Measurements from ENCODE around the gene ILK. TPM values are rescaled to one million over a fixed set of nuclear protein-coding genes. Genes with fewer than 3 reads are reported as not detected.

ILK gene
- total and polyA plus RNA-seq, 5 donors from 2014 or later, result 62.9 to 141 (median 99.3) TPM

DNA sequence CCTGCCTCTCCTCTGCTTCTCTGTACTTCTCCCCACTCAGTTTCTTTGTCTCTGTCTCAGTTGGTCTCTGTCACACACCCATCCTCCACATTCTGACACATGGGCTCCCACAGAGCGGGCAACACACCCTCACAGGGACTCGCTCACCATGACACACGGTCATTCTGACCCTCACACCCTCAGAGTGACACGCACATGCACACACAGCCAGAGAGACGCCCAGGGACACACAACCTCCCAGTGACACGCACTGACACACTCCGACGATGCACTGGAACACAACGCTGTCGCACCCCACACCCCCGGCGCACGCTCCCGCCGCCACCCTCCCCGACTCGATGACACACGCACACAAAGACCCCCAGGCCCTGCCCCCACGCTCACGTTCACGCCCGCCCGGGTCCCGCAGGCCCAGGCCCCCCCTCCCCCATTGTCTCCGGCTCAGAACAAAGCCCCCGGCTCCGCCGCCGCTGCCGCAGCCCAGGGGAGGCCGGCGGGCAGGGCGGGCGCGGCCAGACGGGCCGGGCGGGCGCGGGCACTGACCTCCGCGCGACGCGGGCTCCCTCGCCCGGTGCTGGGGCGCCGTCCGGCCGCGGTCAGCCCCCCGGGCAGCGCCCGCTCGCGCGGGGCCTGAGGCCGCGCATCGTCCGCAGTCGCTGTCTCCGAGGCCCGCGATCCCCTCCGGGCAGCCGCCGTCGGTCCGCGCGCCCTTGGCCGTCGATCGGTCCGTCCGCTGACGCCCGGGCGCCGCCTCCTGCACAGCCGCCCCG is 51.6 kb downstream of the ILK start:
- DNase-seq (peak in 1 of 3 donors; percentile 15), ATAC-seq (ENCODE audit: low read depth in 2 of 2) (peak; percentile 37 to 38)
- Mint-ChIP-seq H3K36me3 (no peaks in the 10 kb centered on the region), H3K27me3 (peaks cover 16% of the 10 kb centered on the region), H3K4me1 (peaks cover 0 to 11% (median 1%) of the 10 kb centered on the region in 4 donors), H3K9me3 (peaks cover 0 to 2% (median 0%) of the 10 kb centered on the region in 7 donors), H3K27ac (no peak overlapping the region), H3K4me3 (no peak overlapping the region)
- peak overlapping the region; percentile 39 for H3K27ac ChIP-seq (ENCODE audit: insufficient read depth, low read length, poor library complexity, severe bottlenecking)
- no peaks in the 10 kb centered on the region for H3K36me3 ChIP-seq (ENCODE audit: control insufficient read depth, insufficient read depth, low read length)
- H3K27me3 ChIP-seq (ENCODE audit: control insufficient read depth, insufficient read depth, low read length), result peaks cover 29% of the 10 kb centered on the region
- H3K4me3 ChIP-seq (ENCODE audit: low read depth, low read length), result peak overlapping the region; percentile 64
- H3K9me3 ChIP-seq (ENCODE audit: control insufficient read depth in 2 of 2, low read length in 2 of 2), result no peaks in the 10 kb centered on the region
- peaks cover 4% of the 10 kb centered on the region for H3K4me1 ChIP-seq (ENCODE audit: control insufficient read depth, insufficient read depth, low read length, poor library complexity, severe bottlenecking)

DNA sequence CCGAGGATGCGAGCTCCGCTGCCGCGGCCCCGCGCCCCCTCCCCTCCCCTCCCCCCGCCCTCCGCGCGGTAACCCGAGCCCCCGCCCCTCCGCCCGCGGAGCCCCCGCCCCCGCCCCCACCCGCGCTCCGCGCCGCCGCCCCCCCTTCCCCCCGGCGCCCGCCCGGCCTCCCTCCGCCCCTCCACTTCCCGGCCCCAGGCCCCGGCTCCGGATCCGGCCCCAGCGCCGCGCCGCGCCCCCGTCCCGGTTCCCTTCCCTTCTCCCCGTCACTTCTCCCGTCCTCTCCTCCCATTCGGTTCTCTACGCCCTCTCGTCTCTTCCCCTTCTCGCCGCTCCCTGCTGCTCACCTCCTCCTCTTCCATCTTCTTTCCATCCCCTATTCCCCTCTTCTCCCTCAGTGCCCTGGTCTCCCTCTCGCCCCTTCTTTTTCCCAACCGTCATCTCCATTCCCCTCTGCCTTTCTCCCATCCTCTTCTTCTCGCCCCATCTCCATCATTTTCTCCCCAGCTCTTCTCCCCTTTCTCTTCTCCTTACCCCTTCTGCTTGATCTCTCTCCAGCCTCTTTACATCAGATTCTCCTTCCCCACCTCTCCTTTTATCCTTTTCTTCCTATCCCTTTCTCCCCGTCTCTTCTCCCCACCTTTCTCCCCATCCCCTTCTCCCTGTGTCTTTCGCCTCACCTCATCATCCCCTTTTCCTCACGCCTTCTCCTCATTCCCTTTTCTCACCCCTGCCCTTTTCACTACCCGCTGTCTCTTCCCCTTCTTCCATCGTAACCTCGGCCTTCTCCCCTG is 52.4 kb downstream of the ILK start, which contains the start of gene DCHS1:
Gene DCHS1 (minus strand): TSS at position 20 of the 794 bp plus-strand sequence. CDS start 14,196 bp downstream, outside the sequence.
- Mint-ChIP-seq H3K4me1 (peaks cover 0 to 11% (median 1%) of the 10 kb centered on the region in 4 donors), H3K27me3 (peaks cover 16% of the 10 kb centered on the region), H3K27ac (peak within 1 kb of the TSS; percentile 47 to 83 (median 50)), H3K9me3 (peaks cover 0 to 2% (median 0%) of the 10 kb centered on the region in 7 donors), H3K4me3 (peak within 1 kb of the TSS; percentile 71 to 87 (median 80)), H3K36me3 (no peaks in the 10 kb centered on the region)
- ATAC-seq (ENCODE audit: low read depth in 2 of 2), result no peak
- DNase-seq, result peak in 1 of 3 donors; percentile 19
- H3K27ac ChIP-seq (ENCODE audit: insufficient read depth, low read length, poor library complexity, severe bottlenecking), result peak within 1 kb of the TSS; percentile 39
- peak within 1 kb of the TSS; percentile 64 for H3K4me3 ChIP-seq (ENCODE audit: low read depth, low read length)
- peaks cover 4% of the 10 kb centered on the region for H3K4me1 ChIP-seq (ENCODE audit: control insufficient read depth, insufficient read depth, low read length, poor library complexity, severe bottlenecking)
- no peaks in the 10 kb centered on the region for H3K36me3 ChIP-seq (ENCODE audit: control insufficient read depth, insufficient read depth, low read length)
- no peaks in the 10 kb centered on the region for H3K9me3 ChIP-seq (ENCODE audit: control insufficient read depth in 2 of 2, low read length in 2 of 2)
- peaks cover 27% of the 10 kb centered on the region for H3K27me3 ChIP-seq (ENCODE audit: control insufficient read depth, insufficient read depth, low read length)

DNA sequence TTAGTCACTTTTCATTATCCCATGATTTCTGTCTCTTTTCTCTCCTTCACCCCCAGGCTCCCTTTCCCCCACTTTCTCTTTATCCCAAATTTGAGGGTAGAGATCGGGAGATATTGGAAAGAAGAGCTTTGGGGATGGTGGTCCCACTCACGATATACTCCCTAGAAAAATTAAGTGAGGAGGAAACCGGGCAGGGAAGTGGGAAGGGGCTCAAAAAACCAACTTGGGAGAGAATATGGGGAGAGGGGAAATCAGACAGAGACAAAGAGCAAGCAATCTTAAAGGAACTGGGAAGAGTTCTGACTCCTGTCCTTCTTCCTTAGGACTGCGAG is 53.0 kb downstream of the ILK start:
- peak overlapping the region in 2 of 3 donors; percentile 31 to 83 for H3K27ac Mint-ChIP-seq

DNA sequence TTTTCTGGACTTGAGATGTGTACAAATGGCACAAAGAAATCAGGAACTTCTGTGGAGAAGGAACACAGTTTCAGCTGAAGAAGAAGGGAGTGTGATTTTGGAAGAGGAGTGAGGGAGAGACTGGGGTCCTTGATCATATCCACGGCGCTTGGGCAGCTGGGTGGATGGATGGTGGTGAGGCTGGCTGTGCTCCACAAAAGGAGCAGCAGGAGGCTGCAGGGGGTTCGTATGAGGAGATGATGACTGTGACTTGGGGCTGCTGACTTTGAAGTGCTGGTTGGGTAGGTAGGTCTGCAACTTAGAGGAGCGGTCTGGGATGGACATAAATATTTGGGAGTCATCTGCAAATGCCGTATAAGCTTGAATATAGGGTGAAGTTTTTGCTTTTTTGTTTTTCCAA is 53.4 kb downstream of the ILK start:
- H3K27ac ChIP-seq (ENCODE audit: insufficient read depth, low read length, poor library complexity, severe bottlenecking), result no peak overlapping the region
- no peak for ATAC-seq (ENCODE audit: low read depth in 2 of 2)
- H3K27me3 ChIP-seq (ENCODE audit: control insufficient read depth, insufficient read depth, low read length), result peaks cover 23% of the 10 kb centered on the region
- Mint-ChIP-seq H3K36me3 (no peaks in the 10 kb centered on the region), H3K4me1 (peaks cover 0 to 11% (median 1%) of the 10 kb centered on the region in 4 donors), H3K27me3 (peaks cover 16% of the 10 kb centered on the region), H3K9me3 (peaks cover 0 to 2% (median 0%) of the 10 kb centered on the region in 7 donors), H3K4me3 (peak overlapping the region; percentile 70 to 87 (median 80)), H3K27ac (peak overlapping the region in 2 of 3 donors; percentile 32 to 83)
- no peak overlapping the region for H3K4me3 ChIP-seq (ENCODE audit: low read depth, low read length)
- no peak for DNase-seq
- H3K36me3 ChIP-seq (ENCODE audit: control insufficient read depth, insufficient read depth, low read length), result no peaks in the 10 kb centered on the region
- no peaks in the 10 kb centered on the region for H3K9me3 ChIP-seq (ENCODE audit: control insufficient read depth in 2 of 2, low read length in 2 of 2)
- peaks cover 4% of the 10 kb centered on the region for H3K4me1 ChIP-seq (ENCODE audit: control insufficient read depth, insufficient read depth, low read length, poor library complexity, severe bottlenecking)

More for the DNA sequence above, 53.0 kb downstream of the ILK start:
- DNase-seq (no peak), ATAC-seq (ENCODE audit: low read depth in 2 of 2) (no peak)
- Mint-ChIP-seq H3K27me3 (peaks cover 16% of the 10 kb centered on the region), H3K4me1 (peaks cover 0 to 11% (median 1%) of the 10 kb centered on the region in 4 donors), H3K36me3 (no peaks in the 10 kb centered on the region), H3K9me3 (peaks cover 0 to 2% (median 0%) of the 10 kb centered on the region in 7 donors), H3K4me3 (peak overlapping the region; percentile 70 to 87 (median 80))
- Histone ChIP-seq H3K36me3 (ENCODE audit: control insufficient read depth, insufficient read depth, low read length) (no peaks in the 10 kb centered on the region), H3K4me3 (ENCODE audit: low read depth, low read length) (no peak overlapping the region), H3K9me3 (ENCODE audit: control insufficient read depth in 2 of 2, low read length in 2 of 2) (no peaks in the 10 kb centered on the region), H3K4me1 (ENCODE audit: control insufficient read depth, insufficient read depth, low read length, poor library complexity, severe bottlenecking) (peaks cover 4% of the 10 kb centered on the region), H3K27me3 (ENCODE audit: control insufficient read depth, insufficient read depth, low read length) (peaks cover 23% of the 10 kb centered on the region), H3K27ac (ENCODE audit: insufficient read depth, low read length, poor library complexity, severe bottlenecking) (no peak overlapping the region)

DNA sequence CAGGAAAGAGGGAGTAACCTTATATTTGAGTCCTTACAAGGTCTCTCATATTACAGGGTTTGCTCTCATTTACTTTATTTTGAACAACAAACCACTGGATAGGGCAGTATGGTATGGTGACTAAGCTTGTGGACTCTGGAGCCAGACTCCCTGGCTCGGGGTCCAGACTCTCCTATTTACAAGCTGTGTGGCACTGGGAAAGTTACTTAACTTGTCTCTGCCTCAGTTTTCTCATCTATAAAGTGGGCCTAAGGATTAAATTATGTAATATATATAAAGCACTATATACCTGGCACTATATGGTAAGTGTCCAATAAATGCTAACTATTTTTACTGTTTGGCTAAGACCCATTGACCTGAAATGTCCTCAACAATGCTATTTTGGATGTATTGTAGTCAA is 53.8 kb downstream of the ILK start:
- no peak for ATAC-seq (ENCODE audit: low read depth in 2 of 2)
- H3K9me3 ChIP-seq (ENCODE audit: control insufficient read depth in 2 of 2, low read length in 2 of 2), result no peaks in the 10 kb centered on the region
- H3K36me3 Mint-ChIP-seq, result no peaks in the 10 kb centered on the region
- no peak overlapping the region for H3K4me3 ChIP-seq (ENCODE audit: low read depth, low read length)
- H3K4me1 ChIP-seq (ENCODE audit: control insufficient read depth, insufficient read depth, low read length, poor library complexity, severe bottlenecking), result peaks cover 4% of the 10 kb centered on the region
- DNase-seq, result no peak
- H3K9me3 Mint-ChIP-seq, result peaks cover 0 to 2% (median 0%) of the 10 kb centered on the region in 7 donors
- H3K27ac Mint-ChIP-seq, result peak overlapping the region in 2 of 3 donors; percentile 32 to 83
- H3K27me3 Mint-ChIP-seq, result peaks cover 16% of the 10 kb centered on the region
- no peaks in the 10 kb centered on the region for H3K36me3 ChIP-seq (ENCODE audit: control insufficient read depth, insufficient read depth, low read length)
- H3K27me3 ChIP-seq (ENCODE audit: control insufficient read depth, insufficient read depth, low read length), result peaks cover 21% of the 10 kb centered on the region
- H3K4me3 Mint-ChIP-seq, result peak overlapping the region; percentile 70 to 87 (median 80)
- no peak overlapping the region for H3K27ac ChIP-seq (ENCODE audit: insufficient read depth, low read length, poor library complexity, severe bottlenecking)
- H3K4me1 Mint-ChIP-seq, result peaks cover 0 to 11% (median 1%) of the 10 kb centered on the region in 4 donors

DNA sequence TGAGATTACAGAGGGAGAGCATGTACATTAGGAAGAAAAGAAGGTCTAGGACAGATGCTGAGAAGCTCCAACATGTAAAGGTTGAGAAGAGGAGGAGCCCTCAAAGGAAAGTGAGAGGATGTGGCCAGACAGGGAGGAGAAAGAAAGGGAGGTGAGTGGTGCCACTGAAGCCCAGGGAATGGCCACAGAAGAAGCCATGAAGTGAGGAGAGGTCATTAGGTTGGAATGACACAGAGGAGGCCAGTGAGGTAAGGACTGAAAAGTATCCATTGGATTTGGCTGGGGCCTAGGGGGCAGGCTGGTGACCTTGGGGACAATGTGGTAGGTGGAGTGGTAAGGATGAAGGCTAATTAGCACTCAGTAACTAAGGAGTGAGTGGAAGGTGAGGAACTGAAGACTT is 55.1 kb downstream of the ILK start:
- H3K4me1 Mint-ChIP-seq, result peaks cover 0 to 12% (median 2%) of the 10 kb centered on the region in 4 donors
- no peak overlapping the region for H3K4me3 ChIP-seq (ENCODE audit: low read depth, low read length)
- peaks cover 0 to 4% (median 0%) of the 10 kb centered on the region in 7 donors for H3K9me3 Mint-ChIP-seq
- peaks cover 18% of the 10 kb centered on the region for H3K27me3 Mint-ChIP-seq
- no peak overlapping the region for H3K27ac Mint-ChIP-seq
- ATAC-seq (ENCODE audit: low read depth in 2 of 2), result no peak
- H3K27ac ChIP-seq (ENCODE audit: insufficient read depth, low read length, poor library complexity, severe bottlenecking), result no peak overlapping the region
- H3K9me3 ChIP-seq (ENCODE audit: control insufficient read depth in 2 of 2, low read length in 2 of 2), result no peaks in the 10 kb centered on the region
- no peaks in the 10 kb centered on the region for H3K36me3 Mint-ChIP-seq
- H3K27me3 ChIP-seq (ENCODE audit: control insufficient read depth, insufficient read depth, low read length), result peaks cover 18% of the 10 kb centered on the region
- DNase-seq, result no peak
- H3K4me3 Mint-ChIP-seq, result no peak overlapping the region
- H3K4me1 ChIP-seq (ENCODE audit: control insufficient read depth, insufficient read depth, low read length, poor library complexity, severe bottlenecking), result peaks cover 4% of the 10 kb centered on the region
- H3K36me3 ChIP-seq (ENCODE audit: control insufficient read depth, insufficient read depth, low read length), result no peaks in the 10 kb centered on the region
